PC-9 (cell line): ENCODE data around the gene CBFB.

Experiments
- EZH2 ChIP-seq: fragments of 200-600 bp; sonication (generic); IDR thresholded peaks from 2 replicates; pipeline ENCODE4 v1.8.0; 2017; ENCODE audit warnings: antibody characterized with exemption, low read depth
- TF ChIP-seq, protein P1 (sequence below): fragments of 200-600 bp; sonication (generic); conservative IDR thresholded peaks from 2 replicates; pipeline ENCODE4 v1.6.1; 2017; ENCODE audit warnings: mixed run types, antibody characterized with exemption, mild to moderate bottlenecking, moderate library complexity

DNA sequence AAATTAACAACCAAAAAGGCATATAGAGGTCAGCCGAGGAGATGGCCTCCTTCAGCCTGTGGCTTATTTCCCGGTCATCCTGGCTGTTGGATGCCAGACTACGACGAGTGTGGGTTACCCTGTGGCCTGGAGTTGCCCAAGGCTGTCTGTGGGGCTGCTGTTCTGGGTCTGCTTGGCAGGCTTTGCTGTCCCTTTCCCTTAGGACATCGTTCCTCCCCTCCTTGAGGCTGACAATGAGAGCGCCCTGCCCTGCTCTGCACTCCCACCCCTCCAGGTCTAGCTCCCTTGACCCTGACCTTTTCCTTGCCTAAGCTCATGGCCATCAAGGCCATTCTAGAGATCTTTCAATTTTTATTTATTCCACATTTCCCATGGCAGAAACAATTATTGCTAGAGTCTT is 1.9 kb upstream of the CBFB start:
- TF ChIP-seq, protein P1, sequence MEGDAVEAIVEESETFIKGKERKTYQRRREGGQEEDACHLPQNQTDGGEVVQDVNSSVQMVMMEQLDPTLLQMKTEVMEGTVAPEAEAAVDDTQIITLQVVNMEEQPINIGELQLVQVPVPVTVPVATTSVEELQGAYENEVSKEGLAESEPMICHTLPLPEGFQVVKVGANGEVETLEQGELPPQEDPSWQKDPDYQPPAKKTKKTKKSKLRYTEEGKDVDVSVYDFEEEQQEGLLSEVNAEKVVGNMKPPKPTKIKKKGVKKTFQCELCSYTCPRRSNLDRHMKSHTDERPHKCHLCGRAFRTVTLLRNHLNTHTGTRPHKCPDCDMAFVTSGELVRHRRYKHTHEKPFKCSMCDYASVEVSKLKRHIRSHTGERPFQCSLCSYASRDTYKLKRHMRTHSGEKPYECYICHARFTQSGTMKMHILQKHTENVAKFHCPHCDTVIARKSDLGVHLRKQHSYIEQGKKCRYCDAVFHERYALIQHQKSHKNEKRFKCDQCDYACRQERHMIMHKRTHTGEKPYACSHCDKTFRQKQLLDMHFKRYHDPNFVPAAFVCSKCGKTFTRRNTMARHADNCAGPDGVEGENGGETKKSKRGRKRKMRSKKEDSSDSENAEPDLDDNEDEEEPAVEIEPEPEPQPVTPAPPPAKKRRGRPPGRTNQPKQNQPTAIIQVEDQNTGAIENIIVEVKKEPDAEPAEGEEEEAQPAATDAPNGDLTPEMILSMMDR = no peak
- TF ChIP-seq EZH2 = no peak
